WI38 (cell line): ENCODE measurements around the gene SEMA6B.

Experiments
- H3K4me3 ChIP-seq: 2 replicates; pipeline ENCODE4 v1.5.1; 2011; ENCODE audit warnings: low read depth, mild to moderate bottlenecking, control low read depth, low read length
- TF ChIP-seq, protein P1 (sequence below): IDR thresholded peaks from 2 replicates; pipeline ENCODE4 v1.5.1; 2012; ENCODE audit warnings: low read depth, mild to moderate bottlenecking, control low read depth, low read length

SEMA6B gene

DNA sequence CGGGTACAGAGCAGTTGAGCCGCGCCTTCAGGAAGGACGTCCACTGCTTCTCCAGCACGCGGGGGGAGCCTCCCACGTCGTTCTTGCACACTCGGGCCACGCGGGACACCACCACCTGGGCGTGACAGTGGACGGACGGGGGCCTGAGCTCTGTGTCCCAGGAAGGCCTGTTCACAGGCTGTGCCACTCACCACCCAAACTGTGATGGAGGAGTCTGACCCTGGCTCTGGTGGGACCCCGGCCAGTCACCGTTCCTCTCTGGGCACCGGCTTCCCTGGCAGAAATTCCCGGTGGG, 7.0 kb downstream of the SEMA6B start:
- TF ChIP-seq, protein P1, sequence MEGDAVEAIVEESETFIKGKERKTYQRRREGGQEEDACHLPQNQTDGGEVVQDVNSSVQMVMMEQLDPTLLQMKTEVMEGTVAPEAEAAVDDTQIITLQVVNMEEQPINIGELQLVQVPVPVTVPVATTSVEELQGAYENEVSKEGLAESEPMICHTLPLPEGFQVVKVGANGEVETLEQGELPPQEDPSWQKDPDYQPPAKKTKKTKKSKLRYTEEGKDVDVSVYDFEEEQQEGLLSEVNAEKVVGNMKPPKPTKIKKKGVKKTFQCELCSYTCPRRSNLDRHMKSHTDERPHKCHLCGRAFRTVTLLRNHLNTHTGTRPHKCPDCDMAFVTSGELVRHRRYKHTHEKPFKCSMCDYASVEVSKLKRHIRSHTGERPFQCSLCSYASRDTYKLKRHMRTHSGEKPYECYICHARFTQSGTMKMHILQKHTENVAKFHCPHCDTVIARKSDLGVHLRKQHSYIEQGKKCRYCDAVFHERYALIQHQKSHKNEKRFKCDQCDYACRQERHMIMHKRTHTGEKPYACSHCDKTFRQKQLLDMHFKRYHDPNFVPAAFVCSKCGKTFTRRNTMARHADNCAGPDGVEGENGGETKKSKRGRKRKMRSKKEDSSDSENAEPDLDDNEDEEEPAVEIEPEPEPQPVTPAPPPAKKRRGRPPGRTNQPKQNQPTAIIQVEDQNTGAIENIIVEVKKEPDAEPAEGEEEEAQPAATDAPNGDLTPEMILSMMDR: no peak
- H3K4me3 ChIP-seq: no peak overlapping the region

DNA sequence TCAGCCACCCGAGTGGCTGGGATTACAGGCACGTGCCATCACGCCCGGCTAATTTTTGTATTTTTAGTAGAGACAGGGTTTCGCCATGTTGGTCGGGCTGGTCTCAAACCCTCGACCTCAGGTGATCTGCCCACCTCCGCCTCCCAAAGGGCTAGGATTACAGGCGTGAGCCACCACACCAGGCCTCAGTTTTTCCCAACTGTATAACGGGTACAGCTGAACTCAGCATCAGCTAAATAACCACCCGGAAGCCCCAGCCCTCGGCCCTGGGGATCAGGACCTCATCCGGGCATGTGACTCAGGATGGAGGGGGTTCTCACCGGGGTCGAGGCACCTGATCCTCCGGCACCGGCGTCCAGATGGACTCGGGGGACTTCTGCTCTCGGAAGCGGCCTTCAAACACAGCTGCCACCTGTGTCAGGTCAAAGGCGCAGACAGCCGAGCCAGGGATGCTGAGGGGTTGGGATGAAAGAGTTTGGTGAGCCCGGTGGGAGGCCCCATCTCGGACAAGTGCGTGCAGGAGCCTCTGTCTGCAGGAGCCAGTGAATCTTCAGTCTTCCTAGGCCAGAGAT, 8.9 kb downstream of the SEMA6B start:
- TF ChIP-seq, protein P1: no peak
- no peak overlapping the region for H3K4me3 ChIP-seq

DNA sequence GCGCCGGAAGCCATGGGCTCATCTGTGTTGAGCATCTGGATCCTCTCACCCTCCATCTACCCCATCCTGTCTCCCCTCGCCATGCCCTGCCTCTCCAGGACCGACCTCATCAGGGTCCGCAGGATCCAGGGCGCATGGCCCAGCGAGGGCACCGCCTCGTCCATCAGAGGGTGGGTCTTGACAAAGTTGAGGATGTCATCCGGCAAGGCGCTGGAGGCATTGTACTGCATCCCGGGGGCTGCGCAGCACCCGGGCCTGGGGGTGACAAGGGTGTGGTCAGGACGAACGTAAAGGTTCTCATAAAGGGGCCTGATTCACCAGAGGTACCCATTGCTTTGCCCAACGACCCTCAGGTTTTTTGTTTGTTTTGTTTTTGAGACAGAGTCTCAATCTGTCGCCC, 9.5 kb downstream of the SEMA6B start:
- H3K4me3 ChIP-seq: no peak overlapping the region
- TF ChIP-seq, protein P1: no peak

DNA sequence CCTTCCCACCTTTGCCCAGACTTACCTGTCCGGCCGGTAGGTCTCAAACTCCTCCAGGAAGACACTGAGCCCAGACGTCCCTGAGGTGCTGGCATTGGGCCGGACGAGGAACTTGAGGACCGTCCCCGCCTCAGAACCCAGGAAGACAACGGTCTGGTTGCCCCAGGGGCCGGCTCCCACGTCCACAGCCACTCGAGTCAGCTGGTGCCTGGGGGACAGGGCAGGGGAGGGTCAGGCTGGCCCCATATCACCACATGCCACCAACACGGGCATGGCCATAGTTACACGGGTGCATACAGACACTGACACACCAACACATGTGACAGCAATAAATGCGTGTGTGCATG, 11.3 kb downstream of the SEMA6B start:
- TF ChIP-seq, protein P1: no peak
- H3K4me3 ChIP-seq: no peak overlapping the region

DNA sequence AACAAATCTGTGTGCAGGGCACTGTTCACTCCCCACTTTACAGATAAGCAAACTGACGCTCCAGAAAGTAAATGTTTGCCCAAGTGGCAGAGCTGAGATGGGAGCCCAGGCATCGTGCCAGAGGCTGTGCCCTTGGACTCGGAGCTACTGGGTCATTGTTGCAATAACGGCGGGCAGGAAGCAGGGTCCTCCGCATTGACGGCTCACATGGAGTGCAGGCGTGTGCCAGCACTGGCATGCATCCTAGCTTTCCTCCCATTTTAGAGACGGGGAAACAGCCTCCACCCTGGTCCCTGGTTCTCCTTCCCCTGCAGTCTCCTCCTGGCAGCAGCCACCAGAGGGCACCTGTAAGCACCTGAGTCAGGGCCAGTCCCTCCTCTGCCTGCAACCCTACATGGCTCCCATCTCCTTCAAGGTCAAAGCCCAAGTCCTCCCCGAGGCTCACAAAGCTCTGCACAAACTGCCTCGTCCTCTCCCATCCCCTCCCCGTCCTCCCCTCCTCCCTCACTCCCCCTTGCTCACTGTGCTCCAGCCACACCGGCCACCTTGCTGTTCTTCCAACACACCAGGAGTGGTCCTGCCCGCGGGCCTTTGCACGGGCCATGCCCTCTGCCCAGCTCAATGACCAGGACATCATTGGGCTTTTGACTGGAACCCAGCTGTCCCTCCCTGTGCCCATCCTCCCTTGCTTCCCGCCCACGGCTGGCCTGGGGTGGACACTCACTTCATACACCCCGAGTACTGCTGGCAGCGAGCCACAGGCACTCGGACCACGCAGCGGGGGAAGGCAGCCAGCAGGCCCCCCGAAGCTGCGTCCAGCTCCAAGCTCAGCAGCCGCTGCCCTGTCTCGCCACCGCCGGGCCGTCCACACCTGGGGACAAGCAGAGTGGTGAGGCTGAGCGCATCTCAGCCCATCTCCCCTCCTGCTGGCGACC, 11.9 kb downstream of the SEMA6B start:
- TF ChIP-seq, protein P1: peak; percentile 19; the same call in 1 of the 2 replicates
- no peak overlapping the region for H3K4me3 ChIP-seq

DNA sequence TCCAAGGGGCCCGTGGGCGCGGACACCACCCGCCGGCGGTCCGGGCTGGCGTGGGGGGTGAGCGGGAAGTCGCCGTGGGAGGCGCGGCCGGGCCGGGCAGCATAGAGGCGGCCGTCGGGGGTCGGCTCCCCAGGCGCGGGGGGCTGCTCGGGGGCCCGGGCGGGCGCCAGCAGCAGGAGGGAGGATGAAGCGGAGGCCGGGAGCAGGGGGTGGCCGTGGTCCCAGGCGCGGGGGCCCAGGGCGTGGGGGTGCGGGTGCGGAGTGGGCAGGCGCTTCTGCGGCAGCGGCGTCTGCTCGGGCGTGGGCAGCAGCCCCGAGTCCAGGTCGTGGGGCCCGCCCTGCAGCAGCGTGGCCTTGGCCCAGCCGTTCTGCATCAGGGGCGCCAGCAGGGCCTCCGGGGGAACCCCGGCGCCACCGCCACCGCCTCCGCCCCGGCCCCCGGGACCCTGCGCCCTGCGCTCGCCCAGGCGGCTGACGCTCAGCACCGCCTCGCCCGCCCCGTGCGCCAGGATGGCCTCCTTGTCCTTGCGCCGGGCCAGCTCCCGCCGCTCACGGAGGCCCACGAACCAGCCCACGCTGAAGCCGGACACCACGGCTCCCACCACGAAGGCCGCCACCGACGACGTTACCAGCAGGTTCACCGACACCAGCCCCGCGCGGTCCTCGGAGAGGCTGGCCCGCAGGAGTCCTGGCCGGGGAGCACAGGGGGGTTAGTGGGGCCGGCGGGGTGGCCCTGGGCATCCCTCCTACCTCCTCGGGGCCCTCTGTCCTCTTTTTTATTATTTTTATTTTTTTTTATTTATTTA, 15.4 kb downstream of the SEMA6B start:
- TF ChIP-seq, protein P1: no peak
- no peak overlapping the region for H3K4me3 ChIP-seq
